T-helper 17 cell (primary cell): ENCODE data around the gene UROC1. TPM values are rescaled to one million over a fixed set of nuclear protein-coding genes. Genes with fewer than 3 reads are reported as not detected.

Source experiments
- ATAC-seq: fragments of 150-1000 bp; cut with Tn5 transposase; 2 replicates; pipeline ENCODE4 v1.10.0; 2021; ENCODE audit warnings: mild to moderate bottlenecking, moderate library complexity
- DNase-seq, 3 donors: peaks; one replicate each; pipeline versions ENCODE4 v3.0.0 to v3.0.0-alpha.2; 2020 to 2021
- H3K9me3 ChIP-seq: one replicate; pipeline ENCODE4 v1.7.0; 2013; ENCODE audit warnings: low read length, mild to moderate bottlenecking; ENCODE audit not compliant: control insufficient read depth, poor library complexity, severe bottlenecking
- H3K27ac Mint-ChIP-seq: one replicate; pipeline ENCODE4 v1.8.0; 2022; ENCODE audit warnings: mild to moderate bottlenecking, moderate library complexity, mixed read lengths
- H3K27me3 Mint-ChIP-seq: one replicate; pipeline ENCODE4 v1.8.0; 2022; ENCODE audit warnings: mixed read lengths
- H3K36me3 Mint-ChIP-seq: one replicate; pipeline ENCODE4 v1.8.0; 2022; ENCODE audit warnings: low read depth, mixed read lengths
- H3K4me1 Mint-ChIP-seq: one replicate; pipeline ENCODE4 v1.8.0; 2022; ENCODE audit warnings: mild to moderate bottlenecking, mixed read lengths
- H3K4me3 Mint-ChIP-seq: one replicate; pipeline ENCODE4 v1.8.0; 2022; ENCODE audit warnings: mild to moderate bottlenecking, moderate library complexity, mixed read lengths
- total RNA-seq, 4 donors: library from RNA in 2 of 4; stranded (reverse) in 2 of 4; gene quantifications; one replicate each; pipeline ENCODE4 v1.2.3 and lab custom pipeline; 2022 to 2026

Gene UROC1
- total RNA-seq, 2 donors from 2014 or later: not detected

DNA sequence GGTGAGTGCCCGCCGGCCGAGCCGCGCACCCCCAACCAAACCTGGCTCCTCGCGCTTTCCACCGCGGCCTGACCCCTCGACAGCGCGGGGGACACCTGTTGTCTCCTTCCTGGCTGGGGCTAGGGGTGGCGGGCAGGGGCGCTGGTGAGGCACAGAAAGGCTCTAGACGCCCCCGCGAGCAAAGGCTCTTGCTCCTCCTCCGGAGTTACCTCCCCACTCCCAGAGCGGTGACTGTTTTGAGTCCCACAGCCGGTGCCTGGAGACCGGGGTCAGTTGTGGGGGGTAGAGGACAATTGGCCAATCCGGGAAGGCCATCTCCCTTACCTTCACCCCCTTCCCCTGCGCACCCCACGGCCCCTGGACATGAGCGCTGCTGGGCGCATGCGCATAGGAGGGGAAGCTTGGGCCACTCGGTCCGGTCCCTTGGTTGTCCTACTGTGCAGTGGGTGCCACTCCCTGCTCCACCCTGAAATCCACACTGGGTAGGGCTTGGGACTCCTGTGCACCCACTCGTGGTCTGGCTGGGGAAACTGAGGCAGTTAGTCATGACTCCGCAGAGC, 6.9 kb upstream of the UROC1 start:
- Mint-ChIP-seq H3K4me3 (no peak overlapping the region), H3K4me1 (peaks cover 4% of the 10 kb centered on the region), H3K36me3 (no peaks in the 10 kb centered on the region), H3K27me3 (peaks cover 46% of the 10 kb centered on the region), H3K27ac (no peak overlapping the region)
- DNase-seq (no peak), ATAC-seq (no peak)
- no peaks in the 10 kb centered on the region for H3K9me3 ChIP-seq

DNA sequence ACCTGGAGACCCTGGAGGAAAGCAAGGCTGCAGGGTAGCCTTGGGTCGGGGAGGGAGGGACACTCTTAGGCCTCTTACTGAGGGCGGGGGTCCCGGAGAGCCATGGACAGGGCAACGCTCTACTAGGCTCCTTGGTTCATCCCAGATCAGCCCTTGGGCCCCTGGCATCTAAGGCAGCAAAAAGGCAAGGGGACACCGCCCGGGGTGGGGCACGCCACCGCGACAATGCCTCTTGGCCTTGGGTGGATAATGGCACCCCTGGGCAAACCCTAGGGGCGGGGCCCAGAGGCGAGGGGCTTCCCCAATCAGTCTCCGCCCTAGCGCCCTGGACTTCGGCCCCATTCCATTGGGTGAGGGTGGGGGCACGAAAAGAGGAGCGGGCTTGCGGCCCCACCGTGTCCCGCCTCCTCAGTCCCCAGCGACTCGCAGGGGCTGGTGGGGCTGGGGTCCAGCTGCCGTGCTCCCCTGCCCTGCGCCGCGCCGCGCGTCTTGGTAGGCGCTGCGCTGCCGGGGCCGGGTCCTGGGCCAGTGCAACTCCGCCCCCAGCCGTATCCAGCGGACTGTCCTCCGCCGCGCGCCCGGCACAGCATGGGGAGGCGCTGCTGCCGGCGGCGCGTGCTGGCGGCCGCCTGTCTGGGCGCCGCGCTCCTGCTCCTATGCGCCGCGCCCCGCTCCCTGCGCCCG, 6.3 kb upstream of the UROC1 start, which contains the start of gene CHST13:
CHST13 (plus strand) TSS at position 411 of the 684 bp plus-strand sequence; CDS start at position 589, 178 bp downstream.
- Mint-ChIP-seq H3K4me3 (no peak within 1 kb of the TSS), H3K27me3 (peaks cover 46% of the 10 kb centered on the region), H3K27ac (no peak within 1 kb of the TSS), H3K4me1 (peaks cover 4% of the 10 kb centered on the region), H3K36me3 (no peaks in the 10 kb centered on the region)
- no peak for DNase-seq
- H3K9me3 ChIP-seq: no peaks in the 10 kb centered on the region
- peak; percentile 25 for ATAC-seq

DNA sequence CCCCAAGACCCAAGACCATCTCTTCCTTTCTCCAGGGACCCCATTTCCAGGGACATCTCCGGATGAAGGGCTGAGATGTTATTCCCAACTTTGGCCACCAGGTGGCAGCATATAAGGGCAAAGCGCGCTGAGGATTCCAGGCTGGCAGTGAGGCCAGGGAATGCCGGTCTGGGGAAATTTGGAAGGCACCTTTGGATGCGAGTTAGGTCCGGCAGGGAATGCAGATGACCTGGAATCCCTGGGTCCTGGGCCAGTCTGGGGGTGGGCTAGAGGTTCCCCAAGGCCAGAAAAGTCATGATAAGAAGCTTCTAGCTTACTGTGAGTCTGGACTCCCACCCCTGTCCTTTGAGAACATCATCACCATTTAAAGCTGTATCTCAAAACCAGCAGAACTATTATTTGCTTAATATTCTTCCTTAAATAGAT, 4.8 kb upstream of the UROC1 start:
- H3K27me3 Mint-ChIP-seq: peaks cover 51% of the 10 kb centered on the region
- peak in 1 of 3 donors; percentile 25 for DNase-seq
- no peaks in the 10 kb centered on the region for H3K9me3 ChIP-seq
- peaks cover 4% of the 10 kb centered on the region for H3K4me1 Mint-ChIP-seq
- H3K36me3 Mint-ChIP-seq: no peaks in the 10 kb centered on the region
- H3K27ac Mint-ChIP-seq: no peak overlapping the region
- no peak for ATAC-seq
- H3K4me3 Mint-ChIP-seq: no peak overlapping the region

DNA sequence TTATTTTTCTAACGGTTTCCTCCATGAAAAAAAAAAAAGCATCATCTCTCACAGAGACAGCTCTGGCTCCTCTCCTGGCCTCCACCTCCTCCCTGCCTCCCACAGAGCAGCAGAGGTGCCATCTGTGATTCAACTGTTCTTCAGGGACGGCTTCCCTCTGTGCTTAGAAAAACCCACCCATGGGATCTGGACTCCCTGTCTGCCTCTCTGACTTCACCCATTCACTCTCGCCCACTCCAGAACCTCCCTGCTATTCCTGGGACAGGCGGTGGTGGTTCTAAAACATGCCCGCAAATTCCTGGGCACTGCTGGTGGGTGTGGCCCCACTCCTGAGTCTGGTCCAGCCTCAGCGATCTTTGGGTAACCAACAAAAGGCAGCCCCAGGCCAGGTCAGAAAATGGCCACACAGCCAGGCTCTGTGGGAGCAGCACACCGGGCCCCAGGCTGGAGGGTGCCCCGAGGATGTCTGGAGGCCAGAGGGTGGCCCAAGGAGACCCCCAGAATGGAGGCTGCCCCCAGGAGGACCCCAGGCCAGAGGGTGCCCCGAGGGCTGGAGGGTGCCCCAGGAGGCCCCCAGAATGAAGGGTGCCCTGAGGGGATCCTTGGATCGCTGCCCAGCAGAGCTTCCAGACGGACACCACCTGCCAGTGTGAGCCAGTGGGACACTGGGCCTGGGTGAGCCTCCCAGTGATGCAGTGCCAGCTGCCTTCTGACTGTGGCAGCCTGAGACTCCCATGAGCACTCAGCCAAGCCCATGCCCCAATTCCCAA, 3.7 kb upstream of the UROC1 start:
- no peak for DNase-seq
- H3K4me1 Mint-ChIP-seq: peaks cover 4% of the 10 kb centered on the region
- H3K27ac Mint-ChIP-seq: no peak overlapping the region
- ATAC-seq: no peak
- no peak overlapping the region for H3K4me3 Mint-ChIP-seq
- H3K27me3 Mint-ChIP-seq: peaks cover 45% of the 10 kb centered on the region
- no peaks in the 10 kb centered on the region for H3K9me3 ChIP-seq
- H3K36me3 Mint-ChIP-seq: no peaks in the 10 kb centered on the region

DNA sequence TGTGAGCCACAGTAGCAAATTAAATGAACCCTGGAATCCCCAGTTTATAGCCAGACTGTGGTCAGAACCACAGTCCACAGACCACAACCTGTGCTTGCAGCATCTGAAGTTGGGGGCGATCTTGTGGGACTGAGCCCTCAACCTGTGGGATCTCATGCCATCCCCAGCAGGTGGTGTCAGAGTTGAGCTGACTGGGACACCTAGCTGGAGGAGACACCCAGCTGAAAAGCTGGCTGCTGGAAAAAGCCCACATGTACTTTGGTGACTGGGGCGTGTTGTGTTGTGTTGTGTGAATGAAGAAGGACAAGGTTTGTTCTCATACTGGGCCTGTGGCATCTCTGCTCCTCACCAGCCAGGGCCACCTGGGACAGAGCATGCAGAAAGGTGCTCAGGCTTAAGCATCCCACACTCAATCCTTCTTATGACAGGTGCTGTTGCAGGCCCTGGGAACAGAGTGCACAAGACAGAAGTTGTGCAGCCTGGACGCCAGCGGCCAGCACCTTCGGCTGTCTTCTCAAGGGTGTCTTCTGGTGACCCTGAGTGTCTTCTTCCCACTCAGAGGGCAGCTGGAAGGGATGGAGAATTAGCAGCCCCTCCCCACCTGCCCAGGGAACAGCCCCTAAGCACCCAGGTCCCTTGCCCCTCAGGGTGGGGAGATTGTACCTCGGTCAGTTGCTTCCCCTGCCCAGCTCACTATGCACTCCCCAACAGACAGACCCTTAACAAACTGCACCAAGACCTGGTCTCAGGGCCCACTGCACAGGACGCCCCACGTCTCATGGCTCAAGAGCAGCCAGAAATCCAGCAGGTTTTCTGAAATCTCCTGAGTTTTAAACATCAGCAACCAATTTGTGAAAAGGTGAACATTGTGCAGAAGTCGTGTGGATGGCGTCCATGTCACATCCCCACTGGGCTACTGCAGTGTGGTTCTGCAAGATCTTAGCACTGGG, 2.2 kb upstream of the UROC1 start:
- H3K4me3 Mint-ChIP-seq: no peak overlapping the region
- no peak overlapping the region for H3K27ac Mint-ChIP-seq
- peaks cover 4% of the 10 kb centered on the region for H3K4me1 Mint-ChIP-seq
- ATAC-seq (no peak), DNase-seq (no peak)
- H3K27me3 Mint-ChIP-seq: peaks cover 31% of the 10 kb centered on the region
- no peaks in the 10 kb centered on the region for H3K36me3 Mint-ChIP-seq
- no peaks in the 10 kb centered on the region for H3K9me3 ChIP-seq

DNA sequence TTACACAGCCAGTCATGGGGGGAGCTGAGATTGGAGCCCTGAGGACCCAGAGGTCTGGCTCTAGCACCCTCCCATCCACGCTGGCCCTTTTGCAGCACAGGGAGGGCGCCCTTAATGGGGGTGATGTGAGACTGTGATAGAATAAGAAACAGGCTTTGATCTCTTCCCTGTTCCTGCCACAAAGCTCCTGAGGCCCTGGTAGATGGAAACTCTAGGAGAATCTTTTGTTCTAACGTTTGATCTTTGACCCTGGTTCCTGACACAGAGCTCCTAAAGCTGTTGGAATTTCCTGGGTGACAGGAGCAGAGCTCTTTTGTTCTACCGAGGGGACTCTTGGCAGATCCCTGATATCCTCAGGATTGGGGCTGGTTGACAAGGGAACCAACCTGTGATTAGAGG, 1.2 kb upstream of the UROC1 start:
- Mint-ChIP-seq H3K4me3 (no peak overlapping the region), H3K27ac (no peak overlapping the region), H3K36me3 (no peaks in the 10 kb centered on the region), H3K27me3 (peaks cover 28% of the 10 kb centered on the region), H3K4me1 (peaks cover 6% of the 10 kb centered on the region)
- H3K9me3 ChIP-seq: no peaks in the 10 kb centered on the region
- no peak for DNase-seq
- ATAC-seq: no peak

DNA sequence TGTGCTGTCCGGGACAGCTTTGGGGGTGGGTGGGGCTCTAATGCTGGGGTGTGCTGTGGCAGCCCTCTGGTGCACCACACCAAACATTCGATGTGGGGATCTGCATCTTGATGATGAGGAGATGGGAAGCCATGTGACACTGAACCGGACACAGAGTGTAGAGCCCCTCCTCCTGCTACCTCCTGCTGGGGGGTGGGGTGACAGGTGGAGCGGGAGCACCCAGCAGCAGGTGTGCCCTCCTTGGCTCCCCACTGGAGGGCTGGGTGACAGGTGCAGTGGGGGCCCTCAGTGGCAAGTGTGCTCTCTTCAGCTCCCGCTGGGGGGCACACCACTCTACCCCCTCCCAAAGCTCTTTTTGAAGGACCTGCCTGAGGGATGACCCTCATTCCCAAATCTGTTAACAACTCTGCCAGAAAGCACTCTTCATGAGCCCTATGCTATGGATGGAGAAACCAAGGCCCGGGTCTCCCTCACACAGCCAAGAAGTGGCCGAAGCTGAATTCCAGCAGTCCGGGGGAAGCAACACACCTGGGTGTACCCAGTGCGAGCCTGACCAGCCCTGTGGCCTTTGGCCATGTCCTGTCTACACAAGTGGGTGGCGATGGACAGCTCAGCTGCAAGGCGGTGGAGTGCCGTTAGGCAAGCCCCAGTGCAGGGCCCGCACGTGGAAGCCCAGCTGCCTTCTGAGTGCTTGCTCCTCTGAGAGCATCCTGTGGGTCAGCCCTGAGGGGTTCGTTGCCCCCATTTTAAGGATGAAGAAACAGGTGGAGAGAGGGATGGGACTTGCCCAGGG, 609 bp upstream of the UROC1 start:
- peaks cover 24% of the 10 kb centered on the region for H3K27me3 Mint-ChIP-seq
- ATAC-seq: no peak
- peaks cover 6% of the 10 kb centered on the region for H3K4me1 Mint-ChIP-seq
- no peaks in the 10 kb centered on the region for H3K9me3 ChIP-seq
- H3K27ac Mint-ChIP-seq: no peak overlapping the region
- no peak overlapping the region for H3K4me3 Mint-ChIP-seq
- H3K36me3 Mint-ChIP-seq: no peaks in the 10 kb centered on the region
- no peak for DNase-seq

DNA sequence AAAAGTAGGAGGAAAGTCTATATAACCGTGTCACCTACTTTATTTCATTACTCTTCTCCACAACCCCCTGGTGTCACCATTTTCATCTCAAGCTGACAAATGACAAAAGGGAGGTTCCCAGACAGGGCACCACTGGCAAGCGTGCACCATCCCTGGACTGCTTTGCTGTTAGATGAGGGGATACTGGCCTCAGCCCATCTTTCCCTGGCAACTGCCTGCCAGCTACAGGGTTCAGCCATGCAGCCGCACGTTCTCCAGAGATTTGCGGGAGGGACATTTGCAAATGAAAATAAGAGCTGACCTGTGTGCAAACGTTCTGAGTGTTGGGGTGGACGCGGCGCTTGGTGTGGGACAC, 660 bp downstream of the UROC1 start:
- Mint-ChIP-seq H3K4me3 (no peak overlapping the region), H3K4me1 (peaks cover 2% of the 10 kb centered on the region), H3K27ac (no peak overlapping the region), H3K36me3 (no peaks in the 10 kb centered on the region), H3K27me3 (peaks cover 12% of the 10 kb centered on the region)
- no peak for ATAC-seq
- no peaks in the 10 kb centered on the region for H3K9me3 ChIP-seq
- DNase-seq: no peak

DNA sequence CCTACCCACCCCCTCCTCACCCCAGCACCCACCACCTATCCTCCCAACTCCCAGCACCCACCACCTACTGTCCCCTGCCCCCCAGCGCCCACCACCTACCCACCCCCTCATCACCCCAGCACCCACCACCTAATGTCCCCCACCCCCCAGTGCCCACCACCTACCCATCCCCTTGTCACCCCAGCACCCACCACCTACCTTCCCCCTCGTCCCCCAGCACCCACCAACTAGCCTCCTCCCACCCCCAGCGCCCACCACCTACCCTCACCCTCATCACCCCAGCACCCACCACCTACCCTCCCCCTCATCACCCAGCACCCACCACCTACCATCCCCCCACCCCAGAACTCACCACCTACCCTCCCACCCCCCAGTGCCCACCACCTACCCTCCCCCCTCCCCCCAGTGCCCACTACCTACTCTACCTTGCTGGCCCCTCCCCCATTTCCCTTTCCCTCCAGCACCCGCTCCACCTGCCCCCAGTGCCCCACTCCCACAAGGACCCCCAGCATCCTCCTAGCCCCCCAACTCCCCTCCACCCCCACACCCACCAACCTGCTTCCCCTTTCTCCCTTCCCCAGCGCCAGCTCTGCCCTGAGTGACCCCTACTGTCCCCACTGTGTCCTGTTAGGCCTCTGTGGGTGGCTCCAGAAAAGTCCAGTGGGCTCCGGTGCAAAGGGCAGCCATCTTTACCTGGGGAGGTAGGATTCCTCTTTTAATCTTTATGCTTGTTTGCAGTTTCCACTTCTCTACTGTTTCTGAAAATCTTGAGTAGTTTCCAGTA, 1.2 kb downstream of the UROC1 start:
- ATAC-seq (no peak), DNase-seq (no peak)
- H3K9me3 ChIP-seq: no peaks in the 10 kb centered on the region
- Mint-ChIP-seq H3K4me3 (no peak overlapping the region), H3K36me3 (no peaks in the 10 kb centered on the region), H3K27me3 (peaks cover 12% of the 10 kb centered on the region), H3K27ac (no peak overlapping the region), H3K4me1 (peaks cover 2% of the 10 kb centered on the region)

DNA sequence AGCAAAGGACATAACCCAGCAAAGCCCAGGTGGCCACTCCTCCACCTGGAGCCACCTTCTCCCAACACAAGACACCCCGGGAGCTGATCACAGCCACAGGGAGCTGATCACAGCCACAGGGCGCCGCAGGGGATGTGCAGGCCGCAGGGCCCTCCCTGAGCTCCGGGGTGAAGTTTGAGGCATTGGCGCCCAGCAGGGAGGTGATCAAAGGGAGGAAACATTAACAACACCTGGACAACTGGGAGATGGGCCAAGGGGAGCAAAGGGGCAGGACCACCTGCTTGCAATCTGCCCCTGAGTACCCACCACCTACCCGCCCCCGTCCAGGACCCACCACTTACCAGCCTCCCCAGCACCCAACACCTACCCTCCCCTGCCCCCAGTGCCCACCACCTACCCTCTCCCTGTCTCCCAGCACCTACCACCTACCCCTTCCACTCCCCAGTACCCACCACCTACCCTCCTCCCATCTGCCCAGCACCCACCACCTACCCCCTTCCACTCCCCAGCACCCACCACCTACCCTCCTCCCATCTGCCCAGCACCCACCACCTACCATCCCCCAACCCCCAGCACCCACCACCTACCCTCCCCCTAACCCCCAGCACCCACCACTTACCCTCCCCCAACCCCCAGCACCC, 2.4 kb downstream of the UROC1 start:
- ATAC-seq (no peak), DNase-seq (no peak)
- Mint-ChIP-seq H3K4me3 (no peak overlapping the region), H3K36me3 (no peaks in the 10 kb centered on the region), H3K27ac (no peak overlapping the region), H3K27me3 (peaks cover 7% of the 10 kb centered on the region), H3K4me1 (peaks cover 6% of the 10 kb centered on the region)
- H3K9me3 ChIP-seq: no peaks in the 10 kb centered on the region

DNA sequence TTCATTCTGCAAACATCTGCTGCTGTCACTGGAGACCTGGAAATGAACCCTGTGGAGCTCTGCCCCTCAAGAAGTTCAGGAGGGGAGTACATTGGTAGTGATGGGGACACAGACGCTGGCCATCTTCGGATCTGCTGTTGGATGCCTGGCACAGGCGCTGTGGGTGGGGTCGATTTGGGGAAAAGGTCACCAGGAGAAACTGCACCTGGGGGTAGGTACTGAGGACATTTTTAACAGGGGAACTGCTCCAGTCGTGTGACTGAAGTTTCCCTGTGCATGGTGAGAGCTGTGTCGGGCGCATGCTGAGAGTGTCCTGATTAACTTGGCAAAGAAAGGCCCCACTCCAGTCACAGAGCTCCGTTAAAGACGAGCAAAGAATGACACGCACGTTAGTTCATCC, 3.4 kb downstream of the UROC1 start:
- Mint-ChIP-seq H3K36me3 (no peaks in the 10 kb centered on the region), H3K27me3 (peaks cover 4% of the 10 kb centered on the region), H3K4me3 (no peak overlapping the region), H3K4me1 (peaks cover 6% of the 10 kb centered on the region), H3K27ac (no peak overlapping the region)
- no peak for ATAC-seq
- no peaks in the 10 kb centered on the region for H3K9me3 ChIP-seq
- no peak for DNase-seq
